ENCODE measurements around the gene NEK4.
"Not testable (repeated sequence)": the region's sequence is repeated elsewhere in the genome, so short reads cannot be mapped to it uniquely, and the experiment has no call there.

The NEK4 gene

DNA sequence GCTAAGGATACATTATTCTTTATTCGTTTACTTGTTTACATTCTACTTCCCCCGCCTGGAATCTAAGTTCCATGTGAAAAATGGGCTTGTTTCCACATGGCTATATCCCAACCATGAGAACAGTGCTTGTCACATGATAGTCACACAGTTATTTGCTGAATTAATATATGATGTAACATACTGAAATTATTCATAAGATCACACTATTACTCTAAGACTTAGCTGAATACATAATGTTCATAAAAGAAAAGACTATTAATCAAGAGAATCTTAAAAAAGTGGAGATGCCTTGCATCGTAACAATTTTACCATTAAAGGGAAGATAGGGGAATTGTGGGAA, 91.6 kb downstream of the NEK4 start:
- H3K9me3 ChIP-seq (replicated peaks; ENCODE audit: insufficient read depth, low read length), result no peaks in the 10 kb centered on the region
- TF ChIP-seq, protein P1, sequence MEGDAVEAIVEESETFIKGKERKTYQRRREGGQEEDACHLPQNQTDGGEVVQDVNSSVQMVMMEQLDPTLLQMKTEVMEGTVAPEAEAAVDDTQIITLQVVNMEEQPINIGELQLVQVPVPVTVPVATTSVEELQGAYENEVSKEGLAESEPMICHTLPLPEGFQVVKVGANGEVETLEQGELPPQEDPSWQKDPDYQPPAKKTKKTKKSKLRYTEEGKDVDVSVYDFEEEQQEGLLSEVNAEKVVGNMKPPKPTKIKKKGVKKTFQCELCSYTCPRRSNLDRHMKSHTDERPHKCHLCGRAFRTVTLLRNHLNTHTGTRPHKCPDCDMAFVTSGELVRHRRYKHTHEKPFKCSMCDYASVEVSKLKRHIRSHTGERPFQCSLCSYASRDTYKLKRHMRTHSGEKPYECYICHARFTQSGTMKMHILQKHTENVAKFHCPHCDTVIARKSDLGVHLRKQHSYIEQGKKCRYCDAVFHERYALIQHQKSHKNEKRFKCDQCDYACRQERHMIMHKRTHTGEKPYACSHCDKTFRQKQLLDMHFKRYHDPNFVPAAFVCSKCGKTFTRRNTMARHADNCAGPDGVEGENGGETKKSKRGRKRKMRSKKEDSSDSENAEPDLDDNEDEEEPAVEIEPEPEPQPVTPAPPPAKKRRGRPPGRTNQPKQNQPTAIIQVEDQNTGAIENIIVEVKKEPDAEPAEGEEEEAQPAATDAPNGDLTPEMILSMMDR (IDR thresholded peaks at IDR 0.05; ENCODE audit: low read length), result no peak
- TF ChIP-seq EZH2phosphoT487 (IDR thresholded peaks at IDR 0.05; ENCODE audit: low read length), result no peak
- TF ChIP-seq EZH2 (optimal IDR thresholded peaks at IDR 0.05; ENCODE audit: low read depth, low read length), result no peak
- H3K79me2 ChIP-seq (ENCODE audit: low read length), result peaks cover 78% of the 10 kb centered on the region
- H2AFZ ChIP-seq (ENCODE audit: low read length), result no peak overlapping the region
- peaks cover 7% of the 10 kb centered on the region; the same call in 1 of the 2 replicates for H3F3A ChIP-seq (ENCODE audit: insufficient read depth, low read length)
- no peaks in the 10 kb centered on the region for H4K20me1 ChIP-seq (ENCODE audit: insufficient read depth, low read length)
- no peak overlapping the region for H3K9ac ChIP-seq (ENCODE audit: low read length)
- no peaks in the 10 kb centered on the region for H3K9me2 ChIP-seq (replicated peaks; ENCODE audit: insufficient read depth, low read length)
- peaks cover 14% of the 10 kb centered on the region; the same call in 1 of the 2 replicates for H3K36me3 ChIP-seq (replicated peaks; ENCODE audit: insufficient read depth, low read length)
- no peaks in the 10 kb centered on the region for H3K27me3 ChIP-seq (replicated peaks; ENCODE audit: insufficient read depth, low read length)
- H3K4me1 ChIP-seq (ENCODE audit: low read length), result peaks cover 19% of the 10 kb centered on the region
- no peak overlapping the region for H3K4me2 ChIP-seq (ENCODE audit: low read depth, low read length)
- H3K4me3 ChIP-seq (ENCODE audit: low read length), result no peak overlapping the region
- DNase-seq, result no peak
- no peak overlapping the region for H3K27ac ChIP-seq (ENCODE audit: low read length)

DNA sequence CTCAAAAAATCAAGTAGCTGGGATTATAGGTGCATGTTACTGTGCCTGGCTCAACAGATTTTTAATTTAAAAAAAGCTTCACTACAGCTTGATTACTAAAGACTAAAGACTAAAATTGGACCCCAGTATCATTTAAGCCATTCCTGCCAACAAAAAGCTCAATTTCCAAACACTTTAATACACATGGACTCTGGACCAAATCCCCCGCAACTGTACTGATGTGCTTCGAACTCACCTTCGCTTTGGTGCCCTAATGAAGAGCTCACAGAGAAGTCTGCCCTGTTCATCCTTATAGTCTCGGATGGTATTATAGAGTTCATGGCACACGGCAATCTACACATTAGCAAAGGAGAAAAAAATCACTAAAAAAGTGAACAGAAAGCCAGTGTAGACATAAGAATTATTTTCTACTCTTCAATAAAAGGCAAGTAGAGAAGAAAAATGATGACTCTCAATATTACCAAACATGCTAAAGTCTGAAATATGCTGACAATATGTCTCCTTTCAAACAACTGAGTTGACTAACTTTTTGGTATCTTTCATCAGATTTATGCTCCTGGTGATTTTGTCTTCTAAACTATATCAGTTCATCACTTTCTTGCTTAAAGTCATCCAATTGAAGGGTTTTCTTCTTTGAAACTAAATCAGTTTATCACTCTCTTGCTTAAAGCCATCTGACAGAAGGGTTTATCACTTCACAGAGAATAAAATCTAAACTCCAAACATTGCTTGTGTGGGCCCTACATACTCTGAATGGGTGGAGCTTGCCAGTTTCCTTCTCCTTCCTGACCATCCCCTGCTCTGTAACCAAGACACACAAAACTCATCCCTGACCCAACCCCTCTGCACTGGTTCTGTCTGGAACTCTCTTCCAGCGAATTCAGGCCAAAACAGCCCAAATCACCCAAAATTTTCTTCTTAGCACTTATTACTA, 92.2 kb downstream of the NEK4 start:
- H3K4me2 ChIP-seq (ENCODE audit: low read depth, low read length), result no peak overlapping the region
- no peaks in the 10 kb centered on the region for H4K20me1 ChIP-seq (ENCODE audit: insufficient read depth, low read length)
- peaks cover 72% of the 10 kb centered on the region for H3K79me2 ChIP-seq (ENCODE audit: low read length)
- H3F3A ChIP-seq (ENCODE audit: insufficient read depth, low read length), result peaks cover 7% of the 10 kb centered on the region; the same call in 1 of the 2 replicates
- peaks cover 14% of the 10 kb centered on the region; the same call in 1 of the 2 replicates for H3K36me3 ChIP-seq (replicated peaks; ENCODE audit: insufficient read depth, low read length)
- TF ChIP-seq, protein P1 (IDR thresholded peaks at IDR 0.05; ENCODE audit: low read length), result no peak
- TF ChIP-seq EZH2phosphoT487 (IDR thresholded peaks at IDR 0.05; ENCODE audit: low read length) (no peak), EZH2 (optimal IDR thresholded peaks at IDR 0.05; ENCODE audit: low read depth, low read length) (no peak)
- no peak for DNase-seq
- H3K27ac ChIP-seq (ENCODE audit: low read length), result no peak overlapping the region
- no peak overlapping the region for H2AFZ ChIP-seq (ENCODE audit: low read length)
- no peaks in the 10 kb centered on the region for H3K9me2 ChIP-seq (replicated peaks; ENCODE audit: insufficient read depth, low read length)
- H3K9ac ChIP-seq (ENCODE audit: low read length), result no peak overlapping the region
- H3K27me3 ChIP-seq (replicated peaks; ENCODE audit: insufficient read depth, low read length), result no peaks in the 10 kb centered on the region
- no peak overlapping the region for H3K4me3 ChIP-seq (ENCODE audit: low read length)
- H3K4me1 ChIP-seq (ENCODE audit: low read length), result peaks cover 19% of the 10 kb centered on the region
- no peaks in the 10 kb centered on the region for H3K9me3 ChIP-seq (replicated peaks; ENCODE audit: insufficient read depth, low read length)

DNA sequence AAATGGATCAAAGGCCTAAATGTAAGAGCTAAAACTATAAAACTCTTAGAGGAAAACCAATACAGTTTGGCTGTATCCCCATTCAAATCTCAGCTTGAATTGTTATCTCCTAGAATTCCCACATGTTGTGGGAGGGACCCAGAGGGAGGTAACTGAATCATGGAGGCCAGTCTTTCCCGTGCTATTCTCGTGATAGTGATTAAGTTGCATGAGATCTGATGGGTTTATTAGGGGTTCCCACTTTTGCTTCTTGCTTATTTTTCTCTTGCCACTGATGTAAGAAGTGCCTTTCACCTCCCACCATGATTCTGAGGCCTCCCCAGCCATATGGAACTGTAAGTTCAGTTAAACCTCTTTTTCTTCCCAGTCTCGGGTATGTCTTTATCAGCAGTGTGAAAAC, 94.5 kb downstream of the NEK4 start:
- peaks cover 14% of the 10 kb centered on the region; the same call in 1 of the 2 replicates for H3K36me3 ChIP-seq (replicated peaks; ENCODE audit: insufficient read depth, low read length)
- not testable (repeated sequence) for H3K27me3 ChIP-seq (replicated peaks; ENCODE audit: insufficient read depth, low read length); H3K9ac ChIP-seq (ENCODE audit: low read length); H3K4me3 ChIP-seq (ENCODE audit: low read length); H2AFZ ChIP-seq (ENCODE audit: low read length); H3K9me3 ChIP-seq (replicated peaks; ENCODE audit: insufficient read depth, low read length); H4K20me1 ChIP-seq (ENCODE audit: insufficient read depth, low read length); DNase-seq; H3K4me1 ChIP-seq (ENCODE audit: low read length); H3F3A ChIP-seq (ENCODE audit: insufficient read depth, low read length); H3K4me2 ChIP-seq (ENCODE audit: low read depth, low read length); H3K27ac ChIP-seq (ENCODE audit: low read length); H3K9me2 ChIP-seq (replicated peaks; ENCODE audit: insufficient read depth, low read length)
- peaks cover 61% of the 10 kb centered on the region for H3K79me2 ChIP-seq (ENCODE audit: low read length)

DNA sequence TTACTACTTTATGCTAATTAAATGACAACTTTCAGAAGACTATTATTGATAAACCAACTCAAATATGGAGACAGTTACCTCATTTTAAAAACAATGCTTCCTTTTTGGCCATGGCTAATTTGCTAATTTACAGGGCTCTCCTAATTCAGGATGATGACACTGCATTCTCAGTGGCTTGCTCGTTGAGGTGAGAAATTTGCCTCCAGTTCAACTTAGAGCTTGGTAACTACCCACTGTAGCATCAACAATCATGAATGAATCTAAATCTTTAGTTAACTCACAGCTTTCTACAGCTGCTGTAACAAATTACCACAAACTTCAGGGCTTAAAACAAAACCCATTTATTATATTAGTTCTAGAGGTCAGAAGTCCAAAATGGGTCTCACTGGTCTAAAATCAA, 99.1 kb downstream of the NEK4 start:
- H3K4me1 ChIP-seq (ENCODE audit: low read length), result no peaks in the 10 kb centered on the region
- H4K20me1 ChIP-seq (ENCODE audit: insufficient read depth, low read length), result no peaks in the 10 kb centered on the region
- H2AFZ ChIP-seq (ENCODE audit: low read length), result no peak overlapping the region
- DNase-seq, result no peak
- H3K9me2 ChIP-seq (replicated peaks; ENCODE audit: insufficient read depth, low read length), result no peaks in the 10 kb centered on the region
- H3F3A ChIP-seq (ENCODE audit: insufficient read depth, low read length), result no peaks in the 10 kb centered on the region
- no peaks in the 10 kb centered on the region for H3K9me3 ChIP-seq (replicated peaks; ENCODE audit: insufficient read depth, low read length)
- H3K4me2 ChIP-seq (ENCODE audit: low read depth, low read length), result no peak overlapping the region
- H3K4me3 ChIP-seq (ENCODE audit: low read length), result no peak overlapping the region
- H3K9ac ChIP-seq (ENCODE audit: low read length), result no peak overlapping the region
- TF ChIP-seq, protein P1 (IDR thresholded peaks at IDR 0.05; ENCODE audit: low read length), result no peak
- TF ChIP-seq EZH2phosphoT487 (IDR thresholded peaks at IDR 0.05; ENCODE audit: low read length) (no peak), EZH2 (optimal IDR thresholded peaks at IDR 0.05; ENCODE audit: low read depth, low read length) (no peak)
- H3K27ac ChIP-seq (ENCODE audit: low read length), result no peak overlapping the region
- H3K36me3 ChIP-seq (replicated peaks; ENCODE audit: insufficient read depth, low read length), result peaks cover 5% of the 10 kb centered on the region; the same call in 1 of the 2 replicates
- peaks cover 44% of the 10 kb centered on the region for H3K79me2 ChIP-seq (ENCODE audit: low read length)
- no peaks in the 10 kb centered on the region for H3K27me3 ChIP-seq (replicated peaks; ENCODE audit: insufficient read depth, low read length)

Measured in MM.1S (cell line).